Kidney (tissue), 14 donors: ENCODE measurements around the gene LAIR1. TPM values are rescaled to one million over a fixed set of nuclear protein-coding genes. Genes with fewer than 3 reads are reported as not detected.

Source experiments
- DNase-seq, 5 donors: peaks; one replicate each; pipeline ENCODE4 v3.0.0-alpha.2; 2013 to 2020
- FAIRE-seq: peaks from 2 replicates; lab custom pipeline; 2012; peaks lifted over from hg19 to GRCh38; lab: Jason Lieb, UNC
- H3K27ac ChIP-seq, 2 donors: one replicate each; pipeline ENCODE4 v1.7.0; 2013; ENCODE audit warnings: low read depth in 2 of 2, low read length in 2 of 2, inconsistent platforms in 1 of 2
- H3K27me3 ChIP-seq: one replicate; pipeline ENCODE4 v1.7.1; 2013; ENCODE audit warnings: low read length, inconsistent platforms; ENCODE audit not compliant: control insufficient read depth, insufficient read depth
- H3K36me3 ChIP-seq, 3 donors: one replicate each; pipeline versions ENCODE4 v1.7.0 to v1.7.1; 2013; ENCODE audit warnings: low read length in 3 of 3, control low read depth in 1 of 3, inconsistent platforms in 1 of 3; ENCODE audit not compliant: insufficient read depth in 3 of 3, control insufficient read depth in 2 of 3
- H3K4me1 ChIP-seq, 3 donors: one replicate each; pipeline versions ENCODE4 v1.7.0 to v1.7.1; 2013; ENCODE audit warnings: low read length in 3 of 3, inconsistent platforms in 1 of 3, low read depth in 1 of 3; ENCODE audit not compliant: control insufficient read depth in 2 of 3, insufficient read depth in 2 of 3
- H3K4me3 ChIP-seq, 3 donors: one replicate each; pipeline versions ENCODE4 v1.7.0 to v1.8.1; 2013; ENCODE audit warnings: low read length in 3 of 3, control low read depth in 1 of 3, inconsistent platforms in 1 of 3
- H3K9ac ChIP-seq, 3 donors: one replicate each; pipeline versions ENCODE4 v1.7.0 to v1.7.1; 2013; ENCODE audit warnings: low read length in 3 of 3, control low read depth in 1 of 3, inconsistent platforms in 1 of 3
- H3K9me3 ChIP-seq, 3 donors: one replicate each; pipeline versions ENCODE4 v1.7.0 to v1.7.1; 2013; ENCODE audit warnings: low read length in 3 of 3, control low read depth in 1 of 3, inconsistent platforms in 1 of 3; ENCODE audit not compliant: control insufficient read depth in 2 of 3, insufficient read depth in 1 of 3
- intact Hi-C: fragments of 100-400 bp; cut with DNase I; formaldehyde crosslinking; loops from one replicate; pipeline ENCODE4 v1.11.1; 2022
- polyA plus RNA-seq: library from polyadenylated mRNA; stranded (reverse); fragments of 350-450 nt; fragmentation: Illumina TruSeq; extraction: RNeasy Lipid Tissue Mini Kit (QIAGEN cat#74804); gene quantifications from one replicate; pipeline ENCODE4 v1.2.3, GENCODE V29; 2014; ENCODE audit warnings: low read depth, low replicate concordance; ENCODE audit not compliant: insufficient read depth
- total RNA-seq: library from RNA; stranded (reverse); fragmentation: NEBNext Ultra II Directional; extraction: Animal tissue kit (Norgen Biotek cat#: 25700); gene quantifications from one replicate; pipeline ENCODE4 v1.2.1, GENCODE V29; 2021
- TF ChIP-seq, protein P1 (sequence below): IDR thresholded peaks from 3 replicates; pipeline ENCODE4 v1.5.1; 2012; ENCODE audit warnings: mild to moderate bottlenecking, moderate library complexity, borderline replicate concordance; ENCODE audit not compliant: insufficient read depth; ENCODE audit errors: extremely low read depth
- donor health status: control.
- donor health status: control.
- donor health status: control.
- donor health status: control.
- donor health status: control.
- donor health status: DM: yes; HTN: yes; CAD: no.
- donor health status: Normal renal cell carcinoma (clear cell type).

Gene LAIR1
- total and polyA plus RNA-seq, 2 donors from 2014 or later, result 4.1 to 41.9 TPM

DNA sequence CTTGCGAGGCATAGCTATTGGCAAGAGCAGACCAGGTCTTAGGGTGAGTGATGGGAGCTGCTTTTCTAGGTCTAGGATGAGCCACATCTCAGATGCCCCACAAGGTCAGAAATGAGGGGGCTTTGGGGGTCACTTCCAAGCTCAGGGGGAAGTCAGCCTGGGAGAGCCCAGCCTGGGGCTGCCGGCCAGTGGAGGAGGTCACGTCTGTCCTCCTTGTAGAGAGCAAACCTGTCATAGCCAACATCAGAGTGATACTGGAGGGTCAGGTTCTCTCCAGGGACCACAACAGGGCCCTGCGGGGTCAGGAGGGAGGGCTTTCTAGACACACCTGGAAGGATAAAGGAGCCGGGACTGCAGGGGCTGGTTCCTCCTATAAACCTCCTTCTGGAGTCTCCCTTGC, 54.2 kb downstream of the LAIR1 start:
- Histone ChIP-seq H3K9me3 (no peaks in the 10 kb centered on the region), H3K9ac (no peak overlapping the region), H3K27ac (no peak overlapping the region), H3K4me1 (no peaks in the 10 kb centered on the region), H3K27me3 (no peaks in the 10 kb centered on the region), H3K4me3 (no peak overlapping the region), H3K36me3 (no peaks in the 10 kb centered on the region)
- DNase-seq (no peak), FAIRE-seq (no peak)
- intact Hi-C loops, result no loop called here
- TF ChIP-seq, protein P1, sequence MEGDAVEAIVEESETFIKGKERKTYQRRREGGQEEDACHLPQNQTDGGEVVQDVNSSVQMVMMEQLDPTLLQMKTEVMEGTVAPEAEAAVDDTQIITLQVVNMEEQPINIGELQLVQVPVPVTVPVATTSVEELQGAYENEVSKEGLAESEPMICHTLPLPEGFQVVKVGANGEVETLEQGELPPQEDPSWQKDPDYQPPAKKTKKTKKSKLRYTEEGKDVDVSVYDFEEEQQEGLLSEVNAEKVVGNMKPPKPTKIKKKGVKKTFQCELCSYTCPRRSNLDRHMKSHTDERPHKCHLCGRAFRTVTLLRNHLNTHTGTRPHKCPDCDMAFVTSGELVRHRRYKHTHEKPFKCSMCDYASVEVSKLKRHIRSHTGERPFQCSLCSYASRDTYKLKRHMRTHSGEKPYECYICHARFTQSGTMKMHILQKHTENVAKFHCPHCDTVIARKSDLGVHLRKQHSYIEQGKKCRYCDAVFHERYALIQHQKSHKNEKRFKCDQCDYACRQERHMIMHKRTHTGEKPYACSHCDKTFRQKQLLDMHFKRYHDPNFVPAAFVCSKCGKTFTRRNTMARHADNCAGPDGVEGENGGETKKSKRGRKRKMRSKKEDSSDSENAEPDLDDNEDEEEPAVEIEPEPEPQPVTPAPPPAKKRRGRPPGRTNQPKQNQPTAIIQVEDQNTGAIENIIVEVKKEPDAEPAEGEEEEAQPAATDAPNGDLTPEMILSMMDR, result no peak

DNA sequence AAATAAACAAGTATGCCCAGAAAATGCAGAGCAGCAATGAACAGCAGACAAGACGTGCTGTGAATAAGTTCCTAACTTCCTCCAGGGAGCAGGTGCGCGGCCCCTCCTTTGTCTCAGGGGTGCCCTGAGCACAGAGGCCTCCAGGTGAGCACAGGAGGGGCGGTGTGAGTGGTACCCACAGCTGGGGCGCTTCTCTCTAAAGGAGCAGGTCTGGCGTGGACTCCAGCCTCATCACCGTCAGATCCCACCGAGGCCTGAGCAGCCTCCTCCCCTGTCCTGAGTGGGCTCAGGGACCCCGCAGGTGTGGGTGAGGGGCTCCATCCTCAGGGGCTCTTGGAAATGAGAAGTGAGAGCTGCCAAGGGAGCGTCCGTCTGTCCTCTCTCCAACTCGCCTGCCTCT, 54.9 kb downstream of the LAIR1 start:
- no peaks in the 10 kb centered on the region for H3K4me1 ChIP-seq
- DNase-seq, result no peak
- H3K4me3 ChIP-seq, result no peak overlapping the region
- FAIRE-seq, result no peak
- H3K27ac ChIP-seq, result no peak overlapping the region
- H3K27me3 ChIP-seq, result no peaks in the 10 kb centered on the region
- intact Hi-C loops, result no loop called here
- no peak overlapping the region for H3K9ac ChIP-seq
- no peaks in the 10 kb centered on the region for H3K9me3 ChIP-seq
- no peaks in the 10 kb centered on the region for H3K36me3 ChIP-seq
- TF ChIP-seq, protein P1, result no peak

DNA sequence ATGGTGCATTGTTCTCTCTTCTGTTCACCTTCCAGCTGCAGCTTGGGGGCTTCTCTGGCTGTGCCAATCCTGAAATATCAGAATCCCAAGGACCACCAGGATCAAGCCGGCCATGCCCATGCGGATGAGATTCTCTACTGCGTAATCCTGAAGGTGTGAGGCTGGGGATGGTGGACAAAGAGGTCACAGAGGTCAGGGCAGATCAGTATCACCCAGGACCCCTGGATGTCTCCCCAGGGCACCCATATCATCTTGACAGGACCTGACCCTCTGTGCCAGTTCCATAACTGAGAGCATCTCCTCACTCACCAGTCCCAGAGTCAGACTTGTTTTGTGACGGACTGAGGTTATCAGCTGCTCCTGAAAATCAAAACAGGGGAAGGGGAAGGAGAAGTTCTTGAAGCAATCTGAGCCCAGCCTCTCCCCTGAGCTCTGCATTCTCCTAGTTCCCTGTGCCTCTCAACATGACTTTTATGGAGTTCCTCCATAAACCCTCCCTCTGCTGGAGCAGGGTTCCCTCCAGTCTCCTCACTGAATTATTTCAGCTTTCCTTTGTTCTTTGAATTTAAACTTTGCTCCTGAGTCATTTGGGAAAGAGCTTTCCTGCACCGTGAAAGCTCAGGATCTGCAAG, 57.2 kb downstream of the LAIR1 start:
- TF ChIP-seq, protein P1, result no peak
- no peak overlapping the region for H3K27ac ChIP-seq
- no peak overlapping the region for H3K4me3 ChIP-seq
- no peak overlapping the region for H3K9ac ChIP-seq
- DNase-seq (no peak), FAIRE-seq (no peak)
- no peaks in the 10 kb centered on the region for H3K9me3 ChIP-seq
- intact Hi-C loops, result no loop called here
- H3K36me3 ChIP-seq, result no peaks in the 10 kb centered on the region
- H3K4me1 ChIP-seq, result no peaks in the 10 kb centered on the region
- no peaks in the 10 kb centered on the region for H3K27me3 ChIP-seq

DNA sequence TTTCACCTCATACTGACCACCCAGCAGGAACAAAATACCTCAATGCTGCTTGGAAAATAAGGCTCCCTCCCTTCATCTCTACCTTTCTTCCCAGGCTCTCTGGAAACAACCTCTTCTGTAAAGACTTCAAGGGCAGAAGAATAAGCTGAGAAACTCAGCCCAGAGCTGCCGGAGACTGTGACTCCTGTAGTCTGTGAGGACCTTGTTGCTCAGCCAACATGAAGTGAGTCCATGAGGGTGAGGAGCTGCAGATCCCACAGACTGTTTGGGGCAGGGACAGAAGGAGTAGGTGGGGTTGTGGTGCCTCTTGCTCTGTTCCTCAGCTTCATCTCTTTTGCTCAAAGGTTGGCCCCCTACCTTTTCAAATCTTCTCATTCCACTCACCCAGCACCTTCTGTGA, 59.6 kb downstream of the LAIR1 start:
- intact Hi-C loops, result no loop called here
- H3K27ac ChIP-seq, result no peak overlapping the region
- DNase-seq (no peak), FAIRE-seq (no peak)
- no peaks in the 10 kb centered on the region for H3K36me3 ChIP-seq
- H3K27me3 ChIP-seq, result no peaks in the 10 kb centered on the region
- no peak overlapping the region for H3K4me3 ChIP-seq
- no peak overlapping the region for H3K9ac ChIP-seq
- no peaks in the 10 kb centered on the region for H3K9me3 ChIP-seq
- H3K4me1 ChIP-seq, result no peaks in the 10 kb centered on the region
- TF ChIP-seq, protein P1, result no peak
